HG03378 (cell line): ENCODE data around the gene FXYD5.

Experiments
- ATAC-seq: cut with Tn5 transposase; IDR thresholded peaks from one replicate; pipeline ENCODE4 v1.9.1; 2021; ENCODE audit warnings: mild to moderate bottlenecking, moderate library complexity; ENCODE audit not compliant: unreplicated experiment

Gene FXYD5

GRCh38 chr19:35211545-35212230 is 57.2 kb downstream of the FXYD5 start:
- ATAC-seq = no peak

- ATAC-seq = no peak
Measured at GRCh38 chr19:35212241-35212640, 57.7 kb downstream of the FXYD5 start.

GRCh38 chr19:35213663-35214632 is 59.4 kb downstream of the FXYD5 start:
- peak; percentile 68 for ATAC-seq

- ATAC-seq = no peak
Measured at GRCh38 chr19:35214766-35215422, 60.4 kb downstream of the FXYD5 start.

GRCh38 chr19:35216016-35216832 is 61.7 kb downstream of the FXYD5 start:
- ATAC-seq = no peak

- ATAC-seq = no peak
Measured at GRCh38 chr19:35216833-35217648, 62.5 kb downstream of the FXYD5 start.

GRCh38 chr19:35217649-35217990 is 63.1 kb downstream of the FXYD5 start:
- no peak for ATAC-seq

- ATAC-seq = no peak
Measured at GRCh38 chr19:35219008-35219407, 64.5 kb downstream of the FXYD5 start.
